Measurements from ENCODE around the gene VSX1.

The VSX1 gene

GRCh38 chr20:25081730-25082497 is at the start of gene VSX1:
Gene VSX1 (minus strand): TSS chr20:25082141. CDS start chr20:25082096, 45 bp downstream.
- no peak for DNase-seq (ENCODE audit: low read depth in 2 of 2)

DNA sequence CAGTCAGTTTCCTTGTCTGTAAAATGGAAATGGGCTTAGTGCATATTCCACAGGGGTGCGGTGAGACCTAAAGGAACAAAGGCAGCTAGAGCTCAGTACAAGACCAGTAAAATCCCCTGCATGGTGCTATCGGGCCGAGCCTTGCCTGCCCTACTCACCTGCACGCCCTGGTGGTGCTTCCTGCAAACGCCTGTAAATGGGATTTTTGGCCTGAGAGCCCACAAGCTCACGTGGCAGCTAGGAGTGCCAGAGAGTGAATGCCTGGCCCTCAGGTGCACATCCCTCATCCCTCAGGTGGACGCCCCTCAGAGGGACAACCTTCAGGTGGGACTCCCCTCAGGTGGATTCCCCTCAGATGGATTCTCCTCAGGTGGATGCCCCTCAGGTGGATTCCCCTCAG is 48.0 kb upstream of the VSX1 start:
- no peak for DNase-seq (ENCODE audit: low read depth in 2 of 2)

DNA sequence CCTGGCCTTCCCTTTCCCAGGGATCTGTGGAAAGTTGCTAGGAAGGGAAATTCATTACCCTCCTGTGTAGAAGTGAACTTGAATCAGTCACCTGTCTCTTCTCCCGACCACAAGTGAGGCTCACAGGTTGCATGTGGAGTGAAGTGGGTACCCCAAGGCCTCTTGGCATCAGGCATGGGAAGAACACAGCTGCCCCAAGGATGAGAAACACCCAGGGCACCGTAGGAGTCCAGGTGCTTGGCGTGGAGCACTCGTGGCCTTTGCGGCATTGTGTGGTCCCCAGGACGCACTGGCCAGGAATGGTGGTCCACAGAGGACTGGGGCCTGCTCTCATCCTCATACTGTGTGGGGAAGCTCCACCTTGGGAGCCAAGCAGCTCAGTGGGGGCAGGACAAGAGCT is 47.5 kb upstream of the VSX1 start:
- no peak for DNase-seq (ENCODE audit: low read depth in 2 of 2)

GRCh38 chr20:25128649-25129048 is 46.7 kb upstream of the VSX1 start:
- DNase-seq (ENCODE audit: low read depth in 2 of 2), result no peak

- no peak for DNase-seq (ENCODE audit: low read depth in 2 of 2)
These were observed 46.0 kb upstream of the VSX1 start for GRCh38 chr20:25127761-25128537.

GRCh38 chr20:25126204-25127029 is 44.5 kb upstream of the VSX1 start:
- no peak for DNase-seq (ENCODE audit: low read depth in 2 of 2)

DNA sequence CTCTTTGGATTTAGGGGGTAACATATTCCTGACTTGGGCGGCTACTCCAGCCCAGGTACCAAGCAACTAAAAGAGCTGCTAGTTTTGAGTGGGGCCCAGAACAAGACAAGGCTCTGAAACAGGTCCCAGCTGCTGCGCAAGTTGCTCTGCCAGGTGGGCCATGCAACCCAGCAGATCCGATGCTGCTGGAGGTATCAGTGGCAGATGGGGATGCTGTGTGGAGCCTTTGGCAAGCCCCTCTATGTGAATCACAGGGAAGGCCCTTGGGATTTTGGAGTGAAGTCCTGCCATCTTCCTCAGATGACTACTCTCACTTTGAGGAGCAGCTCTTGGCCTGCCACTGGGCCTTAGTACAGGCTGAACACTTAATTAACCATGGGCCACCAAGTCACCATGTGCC is 43.7 kb upstream of the VSX1 start:
- DNase-seq (ENCODE audit: low read depth in 2 of 2), result no peak

DNA sequence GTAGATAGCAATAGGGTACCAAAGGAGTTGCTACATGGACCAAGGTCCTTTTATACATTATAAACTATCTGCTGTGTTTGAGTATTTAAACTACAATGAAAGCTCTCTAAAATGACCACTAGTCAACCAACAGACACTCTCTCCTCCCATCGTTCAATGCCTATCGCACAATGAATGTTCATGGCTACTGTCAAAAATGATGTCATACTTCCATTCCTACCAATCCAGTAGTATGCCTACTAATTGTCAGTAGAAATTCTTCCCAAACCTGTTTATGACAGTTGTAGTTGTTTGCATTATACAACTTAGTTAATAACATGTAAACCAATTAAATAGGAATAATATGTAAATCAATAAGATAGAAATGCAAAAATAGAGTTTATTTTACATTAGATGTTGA is 39.0 kb upstream of the VSX1 start:
- no peak for DNase-seq (ENCODE audit: low read depth in 2 of 2)

DNA sequence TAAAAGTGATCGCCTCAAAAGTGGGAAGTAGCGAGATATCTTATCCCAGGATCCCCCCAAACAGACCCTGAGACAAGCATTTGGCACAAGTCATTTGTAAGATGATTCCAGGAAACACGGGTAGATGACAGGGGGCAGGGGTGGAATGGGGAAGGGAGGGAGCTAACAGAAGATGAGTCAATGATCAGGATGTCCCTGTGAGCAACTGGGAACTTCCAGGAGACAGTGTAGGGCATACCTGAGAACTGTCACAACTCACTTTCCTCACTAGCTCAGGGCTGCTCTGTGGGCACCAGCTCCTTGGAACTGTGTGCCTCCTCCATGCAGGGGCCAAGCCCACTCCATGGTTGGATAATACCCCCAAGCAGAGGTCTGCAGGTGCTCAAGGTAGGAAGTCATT is 38.5 kb upstream of the VSX1 start:
- DNase-seq (ENCODE audit: low read depth in 2 of 2), result no peak

GRCh38 chr20:25118529-25118928 is 36.6 kb upstream of the VSX1 start:
- no peak for DNase-seq (ENCODE audit: low read depth in 2 of 2)

DNA sequence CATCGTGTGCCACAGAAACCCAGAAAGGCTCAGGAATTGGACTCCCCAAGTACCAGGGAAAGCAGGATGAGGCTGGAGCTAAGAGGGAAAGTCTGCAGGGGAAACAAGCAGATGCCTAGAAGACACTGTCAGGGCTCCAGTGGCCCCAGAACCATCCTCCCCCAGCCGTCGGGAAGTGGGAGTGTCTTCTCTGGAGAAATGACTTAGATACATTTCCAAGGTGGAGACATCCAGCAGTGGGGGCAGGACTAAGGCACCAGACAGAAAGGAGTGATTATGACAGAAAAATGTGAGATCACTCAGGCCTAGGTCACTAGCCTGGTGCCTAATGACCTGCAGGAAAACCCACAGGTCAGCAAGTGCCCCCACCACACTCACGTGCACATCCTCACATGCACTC is 36.0 kb upstream of the VSX1 start:
- no peak for DNase-seq (ENCODE audit: low read depth in 2 of 2)

DNA sequence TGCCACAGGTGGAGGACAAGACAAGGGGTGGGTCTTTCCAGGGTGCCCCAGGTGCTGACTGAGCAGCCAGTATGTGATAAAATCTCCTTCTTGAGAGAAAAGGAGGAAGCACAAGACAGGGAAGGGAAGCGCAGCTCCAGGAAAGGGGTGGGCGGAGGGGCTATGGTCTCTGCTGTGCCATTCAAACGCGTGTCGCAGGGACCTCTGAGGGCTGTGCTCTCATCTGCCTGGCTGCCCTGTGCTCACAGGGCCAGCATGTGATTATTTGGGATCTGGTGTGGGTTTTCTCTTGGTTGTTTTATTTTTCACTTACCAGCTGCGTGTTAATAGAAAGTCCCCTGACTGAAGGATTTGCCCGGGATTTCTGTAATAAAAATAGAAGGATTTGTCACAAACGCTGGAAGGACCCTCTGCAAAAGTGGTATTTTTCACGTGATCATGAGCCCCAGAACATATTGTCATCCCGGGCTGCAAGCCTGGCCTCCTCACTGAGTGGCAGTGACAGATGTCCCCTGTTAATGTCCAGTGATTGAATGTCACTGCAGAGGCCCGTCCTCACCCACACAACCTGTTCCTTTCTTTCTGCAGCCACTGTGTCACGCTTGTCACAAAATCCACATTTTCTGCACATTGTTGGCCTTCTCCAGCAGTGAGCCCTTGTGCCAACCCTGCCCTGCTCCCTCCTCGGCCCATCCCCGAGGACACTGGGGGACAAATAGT is 35.0 kb upstream of the VSX1 start:
- no peak for DNase-seq (ENCODE audit: low read depth in 2 of 2)

DNA sequence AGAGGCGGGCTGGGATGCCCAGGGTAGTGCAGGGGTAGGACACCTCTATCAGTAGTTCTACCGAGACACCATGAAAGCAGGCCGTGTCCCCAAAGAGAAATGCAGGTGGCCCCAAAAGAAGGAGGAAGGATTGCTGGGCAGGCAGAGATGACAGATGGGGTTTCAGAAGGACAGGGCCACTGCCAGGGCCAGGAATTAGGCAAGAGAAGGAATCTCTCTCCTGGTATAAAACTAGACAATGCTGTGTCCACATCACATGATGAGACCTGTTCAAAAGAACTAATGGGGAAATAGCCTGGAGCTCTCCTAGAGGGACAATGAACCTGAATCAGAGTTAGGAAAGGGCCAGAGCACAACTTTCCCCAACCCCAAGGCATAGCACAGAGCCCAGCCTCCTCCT is 21.6 kb upstream of the VSX1 start:
- no peak for DNase-seq (ENCODE audit: low read depth in 2 of 2)

GRCh38 chr20:25100914-25101313 is 19.0 kb upstream of the VSX1 start:
- DNase-seq (ENCODE audit: low read depth in 2 of 2), result no peak

- no peak for DNase-seq (ENCODE audit: low read depth in 2 of 2)
These were observed 17.7 kb upstream of the VSX1 start for GRCh38 chr20:25099601-25100140.

GRCh38 chr20:25097498-25097897 is 15.6 kb upstream of the VSX1 start:
- no peak for DNase-seq (ENCODE audit: low read depth in 2 of 2)

DNA sequence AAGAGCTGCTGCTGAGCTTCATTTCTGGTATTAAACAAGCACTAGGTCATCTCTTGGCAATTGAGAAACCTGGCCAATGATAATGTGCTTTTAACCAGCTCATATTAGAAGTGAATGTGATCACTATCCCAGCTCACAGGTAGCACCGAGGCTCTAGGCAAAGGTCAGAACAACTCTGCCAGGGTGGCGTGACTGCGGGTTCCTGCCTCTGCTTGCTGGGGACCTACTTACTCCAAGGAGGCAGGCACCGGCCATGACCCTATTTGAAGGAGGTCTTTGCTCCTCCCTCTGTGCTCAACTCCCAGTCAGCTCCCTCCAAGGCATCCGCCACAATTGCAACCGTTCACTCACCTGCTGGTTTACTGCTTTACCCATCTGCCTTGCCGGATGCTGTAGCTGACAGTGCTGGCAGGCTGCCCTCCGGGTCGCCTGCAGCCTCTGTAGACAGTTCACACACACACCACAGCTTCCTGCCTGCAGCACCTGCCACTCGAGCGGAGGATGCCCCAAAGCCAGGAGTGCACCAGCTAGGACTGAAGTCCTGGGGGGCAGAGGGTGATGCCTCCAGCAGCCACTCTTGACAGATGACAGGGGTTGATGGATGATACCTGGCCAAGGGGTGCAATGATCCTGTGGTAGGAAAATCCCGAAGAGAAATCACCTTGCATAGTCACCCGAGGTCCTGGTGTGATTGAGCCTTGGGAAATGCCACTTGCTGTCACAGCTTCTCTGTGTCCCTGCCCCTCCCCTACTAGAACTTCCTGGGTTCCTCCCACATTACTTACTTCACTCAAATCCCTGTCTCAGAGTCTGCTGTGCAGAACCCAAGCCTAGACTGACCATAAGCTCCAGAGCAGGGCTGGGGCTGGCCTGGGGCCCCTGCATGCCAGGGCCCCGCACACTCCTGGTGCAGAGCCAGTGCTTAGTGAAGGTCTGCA is 8.8 kb upstream of the VSX1 start:
- DNase-seq (ENCODE audit: low read depth in 2 of 2), result peak; percentile 23 to 41

GRCh38 chr20:25089662-25090061 is 7.7 kb upstream of the VSX1 start:
- no peak for DNase-seq (ENCODE audit: low read depth in 2 of 2)

DNA sequence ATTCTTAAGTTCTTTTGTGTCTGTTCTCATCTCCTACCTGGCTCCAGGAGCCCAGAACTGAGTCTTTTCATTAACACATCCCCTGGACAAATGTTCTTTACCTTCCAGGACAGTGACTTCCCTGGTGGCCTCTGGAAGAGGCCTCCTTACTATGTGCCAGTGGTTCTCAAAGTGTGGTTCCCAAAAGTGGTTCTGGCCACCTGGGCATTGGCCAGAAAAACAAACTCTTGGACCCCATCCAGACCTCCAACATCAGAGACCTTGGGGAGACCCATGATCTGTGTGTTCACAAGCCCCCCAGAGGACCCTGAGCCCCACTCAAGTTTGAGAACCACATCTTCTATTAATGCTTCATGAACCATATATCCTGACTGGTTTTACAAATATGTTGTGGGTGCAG is 7.2 kb upstream of the VSX1 start:
- DNase-seq (ENCODE audit: low read depth in 2 of 2), result no peak

- DNase-seq (ENCODE audit: low read depth in 2 of 2), result no peak
These were observed 6.3 kb upstream of the VSX1 start for GRCh38 chr20:25088267-25088666.
